CD4-positive, CD25-positive, alpha-beta regulatory T cell (primary cell): ENCODE results near the gene NCK2. TPM values are rescaled to one million over a fixed set of nuclear protein-coding genes. Genes with fewer than 3 reads are reported as not detected.

Experiments
- ATAC-seq, 2 donors: fragments of 150-1000 bp; cut with Tn5 transposase; one replicate each; pipeline ENCODE4 v1.10.0; 2021; ENCODE audit warnings: low read depth in 2 of 2, moderate number of reproducible peaks in 2 of 2, moderate library complexity in 1 of 2
- DNase-seq, 3 donors: peaks; one replicate each; pipeline versions ENCODE4 v3.0.0 to v3.0.0-alpha.2; 2012 to 2022; ENCODE audit warnings: mixed read lengths in 1 of 3
- H3K27ac ChIP-seq: one replicate; pipeline ENCODE4 v1.7.0; 2013; ENCODE audit warnings: mild to moderate bottlenecking, low read length; ENCODE audit not compliant: insufficient read depth, poor library complexity, severe bottlenecking
- H3K27me3 ChIP-seq: one replicate; pipeline ENCODE4 v1.7.0; 2013; ENCODE audit warnings: low read length; ENCODE audit not compliant: control insufficient read depth, insufficient read depth
- H3K36me3 ChIP-seq: one replicate; pipeline ENCODE4 v1.7.0; 2013; ENCODE audit warnings: mild to moderate bottlenecking, low read length, moderate library complexity; ENCODE audit not compliant: control insufficient read depth, insufficient read depth
- H3K4me1 ChIP-seq: 2 replicates; pipeline ENCODE4 v1.7.0; 2013; ENCODE audit warnings: mild to moderate bottlenecking, low read length; ENCODE audit not compliant: insufficient read depth, control insufficient read depth, poor library complexity, severe bottlenecking
- H3K4me3 ChIP-seq: one replicate; pipeline ENCODE4 v1.7.0; 2013; ENCODE audit warnings: low read depth, mild to moderate bottlenecking, low read length, moderate library complexity
- H3K9me3 ChIP-seq, 2 experiments: 1 replicate in 1 of 2; 2 replicates in 1 of 2; pipeline ENCODE4 v1.7.0; 2013; ENCODE audit warnings: low read length in 2 of 2, mild to moderate bottlenecking in 1 of 2, moderate library complexity in 1 of 2; ENCODE audit not compliant: control insufficient read depth in 2 of 2
- H3K27ac Mint-ChIP-seq, 3 donors: one replicate each; pipeline ENCODE4 v1.8.0; 2020 to 2022; ENCODE audit warnings: mild to moderate bottlenecking in 3 of 3, mixed read lengths in 3 of 3, moderate library complexity in 2 of 3
- H3K27me3 Mint-ChIP-seq: one replicate; pipeline ENCODE4 v1.8.0; 2022; ENCODE audit warnings: mild to moderate bottlenecking, mixed read lengths
- H3K36me3 Mint-ChIP-seq: one replicate; pipeline ENCODE4 v1.8.0; 2020; ENCODE audit warnings: mixed read lengths
- H3K4me1 Mint-ChIP-seq, 4 donors: one replicate each; pipeline ENCODE4 v1.8.0; 2020 to 2022; ENCODE audit warnings: mixed read lengths in 4 of 4, mild to moderate bottlenecking in 1 of 4
- H3K4me3 Mint-ChIP-seq, 4 donors: one replicate each; pipeline ENCODE4 v1.8.0; 2020 to 2022; ENCODE audit warnings: mild to moderate bottlenecking in 4 of 4, mixed read lengths in 4 of 4, moderate library complexity in 3 of 4
- H3K9me3 Mint-ChIP-seq, 7 donors: one replicate each; pipeline ENCODE4 v1.8.0; 2020 to 2022; ENCODE audit warnings: mixed read lengths in 7 of 7, mild to moderate bottlenecking in 3 of 7, moderate library complexity in 2 of 7
- polyA plus RNA-seq, 4 donors: library from polyadenylated mRNA; unstranded; fragments of 300-500 nt; fragmentation: Illumina TruSeq; gene quantifications; one replicate each; pipeline ENCODE4 v1.2.3, GENCODE V29; 2021
- total RNA-seq: library from RNA; stranded (reverse); gene quantifications from one replicate; pipeline ENCODE4 v1.2.3, GENCODE V29; 2022

The NCK2 gene
- total and polyA plus RNA-seq, 5 donors from 2014 or later, result 44.8 to 167 (median 60.5) TPM

DNA sequence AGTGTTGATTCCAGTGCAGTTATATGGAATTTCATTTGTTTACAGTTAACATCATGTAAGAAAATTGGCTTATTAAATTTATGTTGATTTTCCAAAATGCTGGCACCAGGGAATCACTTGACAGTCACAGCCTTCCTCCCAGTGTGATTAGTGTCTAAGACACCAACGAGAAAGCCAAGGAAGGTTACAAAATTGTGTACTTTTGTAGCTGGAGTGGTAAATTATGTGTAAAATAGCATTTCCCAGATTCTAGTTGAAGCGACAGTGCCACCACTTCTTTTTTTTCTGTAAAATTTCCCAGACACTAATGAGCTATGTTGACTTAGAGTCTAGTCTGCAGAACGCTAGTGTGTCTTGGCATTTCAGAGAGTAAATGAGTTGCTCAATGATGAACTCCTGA, 101.3 kb downstream of the NCK2 start:
- Histone ChIP-seq H3K4me1 (peaks cover 72% of the 10 kb centered on the region), H3K4me3 (peak overlapping the region; percentile 14), H3K27me3 (no peaks in the 10 kb centered on the region), H3K27ac (peak overlapping the region; percentile 48), H3K9me3 (no peaks in the 10 kb centered on the region), H3K36me3 (peaks cover 26% of the 10 kb centered on the region)
- no peak for DNase-seq
- Mint-ChIP-seq H3K4me3 (peak overlapping the region in 2 of 4 donors; percentile 60 to 71), H3K9me3 (no peaks in the 10 kb centered on the region), H3K4me1 (peaks cover 35 to 94% (median 74%) of the 10 kb centered on the region in 4 donors), H3K27ac (peak overlapping the region; percentile 21 to 65 (median 57)), H3K27me3 (no peaks in the 10 kb centered on the region), H3K36me3 (peaks cover 42% of the 10 kb centered on the region)
- ATAC-seq, result no peak

DNA sequence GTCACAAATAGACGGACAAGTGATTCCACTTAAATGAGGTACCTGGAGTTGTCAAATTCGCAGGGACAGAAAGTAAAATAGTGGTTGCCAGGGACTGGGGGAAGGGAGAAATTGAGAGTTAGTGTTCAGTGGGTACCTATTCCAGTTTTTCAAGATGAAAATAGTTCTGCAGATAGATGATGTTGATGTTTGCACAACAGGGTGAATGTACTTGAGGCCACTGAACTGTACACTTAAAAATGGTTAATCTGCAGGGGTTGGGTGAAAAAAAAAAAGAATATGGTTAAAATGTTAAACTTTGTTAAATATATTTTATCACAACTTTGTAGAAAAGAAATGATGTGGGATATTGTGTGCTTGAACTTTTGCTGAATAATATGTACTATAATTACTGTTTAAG, 102.3 kb downstream of the NCK2 start:
- Histone ChIP-seq H3K36me3 (peaks cover 33% of the 10 kb centered on the region), H3K27me3 (no peaks in the 10 kb centered on the region), H3K4me1 (peaks cover 67% of the 10 kb centered on the region), H3K9me3 (no peaks in the 10 kb centered on the region), H3K4me3 (no peak overlapping the region), H3K27ac (no peak overlapping the region)
- Mint-ChIP-seq H3K36me3 (peaks cover 37% of the 10 kb centered on the region), H3K27me3 (no peaks in the 10 kb centered on the region), H3K4me1 (peaks cover 33 to 91% (median 72%) of the 10 kb centered on the region in 4 donors), H3K27ac (peak overlapping the region in 2 of 3 donors; percentile 85 to 89), H3K9me3 (no peaks in the 10 kb centered on the region), H3K4me3 (peak overlapping the region in 2 of 4 donors; percentile 28 to 56)
- no peak for ATAC-seq
- no peak for DNase-seq

DNA sequence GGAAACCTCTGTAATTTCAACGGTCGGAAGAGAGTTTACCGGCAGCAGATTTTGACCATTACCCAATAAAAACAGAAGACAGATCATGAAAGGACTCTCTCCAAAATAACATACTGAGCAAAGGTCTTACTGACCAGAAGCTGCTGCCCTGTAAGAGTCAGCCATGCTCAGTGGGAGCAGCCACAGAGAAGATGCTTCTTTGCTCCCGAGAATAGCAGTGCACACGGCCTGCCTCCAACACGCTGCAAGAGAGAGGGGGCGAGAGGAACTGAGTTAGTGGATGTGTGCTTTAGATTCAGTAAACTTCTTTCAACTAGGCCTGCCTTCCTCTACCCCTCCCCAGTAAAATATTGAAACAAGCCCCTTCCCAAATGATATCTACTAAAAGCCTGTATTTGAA, 103.7 kb downstream of the NCK2 start:
- Histone ChIP-seq H3K36me3 (peaks cover 33% of the 10 kb centered on the region), H3K4me1 (peaks cover 64% of the 10 kb centered on the region), H3K9me3 (no peaks in the 10 kb centered on the region), H3K4me3 (no peak overlapping the region), H3K27ac (peak overlapping the region; percentile 45), H3K27me3 (no peaks in the 10 kb centered on the region)
- Mint-ChIP-seq H3K27ac (peak overlapping the region; percentile 57 to 90 (median 85)), H3K4me3 (peak overlapping the region in 1 of 4 donors; percentile 49), H3K4me1 (peaks cover 41 to 91% (median 74%) of the 10 kb centered on the region in 4 donors), H3K36me3 (peaks cover 36% of the 10 kb centered on the region), H3K27me3 (no peaks in the 10 kb centered on the region), H3K9me3 (no peaks in the 10 kb centered on the region)
- ATAC-seq (no peak), DNase-seq (no peak)

DNA sequence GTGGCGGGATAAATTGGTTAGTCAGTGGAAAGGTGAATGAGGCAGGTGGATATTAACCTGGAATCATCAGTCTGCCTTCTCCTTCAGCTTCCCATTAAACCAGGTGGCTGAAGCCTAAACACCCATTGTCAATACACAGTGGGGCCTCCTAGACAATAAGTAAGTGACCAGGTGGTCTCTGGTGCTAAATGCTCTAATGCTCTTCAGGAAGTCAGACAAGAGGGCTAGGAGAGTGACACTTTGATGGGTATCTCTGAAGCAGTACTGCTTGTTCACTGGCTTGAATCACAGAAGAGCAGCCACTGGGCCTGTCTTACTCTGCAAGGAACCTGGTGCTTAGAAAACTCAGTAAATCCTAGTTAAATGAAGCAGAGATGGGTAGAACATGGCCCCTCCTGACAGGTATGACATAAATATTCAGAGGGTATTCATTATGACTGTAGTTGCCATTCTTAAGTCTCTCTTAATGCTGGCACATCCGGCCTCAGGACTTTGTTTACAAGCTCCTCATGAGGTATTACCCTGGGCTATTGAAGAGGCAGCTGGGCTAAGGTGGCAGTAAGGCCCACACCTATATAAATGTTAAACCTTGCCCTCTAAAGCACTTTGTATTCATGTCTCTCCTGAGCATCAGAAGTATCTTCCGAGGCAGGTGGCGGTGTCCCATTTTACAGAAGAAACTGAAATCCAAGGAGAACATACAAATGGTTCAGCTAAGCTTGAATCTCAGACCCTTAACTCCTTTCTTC, 104.9 kb downstream of the NCK2 start:
- peak overlapping the region; percentile 45 for H3K27ac ChIP-seq
- ATAC-seq, result no peak
- peaks cover 33% of the 10 kb centered on the region for H3K36me3 Mint-ChIP-seq
- peak overlapping the region; percentile 14 for H3K4me3 ChIP-seq
- peak in 1 of 3 donors; percentile 39 for DNase-seq
- no peaks in the 10 kb centered on the region for H3K9me3 ChIP-seq
- H3K27me3 ChIP-seq, result no peaks in the 10 kb centered on the region
- H3K9me3 Mint-ChIP-seq, result no peaks in the 10 kb centered on the region
- H3K4me1 Mint-ChIP-seq, result peaks cover 47 to 87% (median 71%) of the 10 kb centered on the region in 4 donors
- H3K27ac Mint-ChIP-seq, result peak overlapping the region; percentile 67 to 90 (median 85)
- peaks cover 65% of the 10 kb centered on the region for H3K4me1 ChIP-seq
- peaks cover 26% of the 10 kb centered on the region for H3K36me3 ChIP-seq
- H3K4me3 Mint-ChIP-seq, result peak overlapping the region in 3 of 4 donors; percentile 1 to 78 (median 53)
- no peaks in the 10 kb centered on the region for H3K27me3 Mint-ChIP-seq

DNA sequence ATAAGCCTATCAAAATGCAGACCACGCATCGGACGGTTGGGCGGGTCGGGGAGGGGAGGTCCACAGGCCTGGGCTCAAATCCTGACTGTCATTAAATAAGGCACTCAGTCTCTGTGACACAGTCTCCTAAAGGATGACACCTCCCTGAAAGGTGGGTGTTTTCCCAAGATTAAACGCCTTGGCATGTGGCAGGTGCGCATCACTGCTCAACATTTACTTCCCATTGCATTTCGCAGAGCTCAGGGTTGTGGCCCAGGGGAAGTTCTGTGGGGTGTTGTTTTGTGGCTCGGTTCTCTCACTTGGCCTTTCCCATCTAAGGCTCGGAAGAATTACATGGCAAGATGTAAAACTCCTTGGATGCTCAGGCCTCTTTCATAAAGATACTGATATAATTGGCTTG, 107.4 kb downstream of the NCK2 start:
- H3K9me3 Mint-ChIP-seq, result no peaks in the 10 kb centered on the region
- Histone ChIP-seq H3K9me3 (no peaks in the 10 kb centered on the region), H3K27ac (peak overlapping the region; percentile 49), H3K27me3 (no peaks in the 10 kb centered on the region), H3K4me1 (peaks cover 59% of the 10 kb centered on the region), H3K4me3 (no peak overlapping the region), H3K36me3 (peaks cover 33% of the 10 kb centered on the region)
- H3K27ac Mint-ChIP-seq, result peak overlapping the region in 2 of 3 donors; percentile 11 to 81
- H3K27me3 Mint-ChIP-seq, result no peaks in the 10 kb centered on the region
- ATAC-seq (no peak), DNase-seq (no peak)
- peaks cover 33% of the 10 kb centered on the region for H3K36me3 Mint-ChIP-seq
- no peak overlapping the region for H3K4me3 Mint-ChIP-seq
- H3K4me1 Mint-ChIP-seq, result peaks cover 50 to 89% (median 76%) of the 10 kb centered on the region in 4 donors

DNA sequence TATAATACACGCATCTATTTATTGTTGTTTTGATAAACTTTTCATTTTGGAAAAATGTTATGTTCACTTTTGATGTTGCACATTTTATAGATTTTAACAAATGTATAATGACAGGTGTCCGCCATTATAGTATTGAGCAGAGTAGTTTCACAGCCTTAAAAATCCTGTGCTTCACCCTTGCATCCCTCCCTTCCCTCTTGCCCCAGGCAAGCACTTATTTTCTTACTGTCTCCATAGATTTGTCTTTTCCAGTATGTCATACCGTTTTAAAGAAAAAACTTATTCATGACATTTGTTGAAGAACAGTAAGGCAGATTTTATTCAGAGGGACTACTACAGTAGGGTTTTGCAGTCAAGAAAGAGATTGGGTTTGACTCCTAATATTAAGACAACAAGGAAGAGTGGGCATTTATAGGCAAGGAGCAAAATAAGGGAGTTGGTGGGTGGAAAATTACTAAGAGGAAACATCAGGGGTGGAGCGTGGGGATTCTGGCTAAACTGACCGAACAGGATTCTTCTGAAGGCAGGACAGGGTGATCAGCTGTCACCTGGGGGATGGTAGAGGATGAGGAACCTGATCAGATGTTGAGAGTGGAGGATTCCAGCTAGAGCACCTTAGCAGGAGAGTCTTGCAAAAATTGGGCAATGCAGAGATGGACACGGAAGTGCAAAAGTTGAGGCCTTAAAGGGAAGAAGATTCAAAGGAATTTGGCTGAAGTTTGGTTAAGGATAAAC, 108.8 kb downstream of the NCK2 start:
- no peaks in the 10 kb centered on the region for H3K9me3 Mint-ChIP-seq
- ATAC-seq (no peak), DNase-seq (no peak)
- H3K36me3 Mint-ChIP-seq, result peaks cover 34% of the 10 kb centered on the region
- H3K27ac Mint-ChIP-seq, result peak overlapping the region; percentile 15 to 85 (median 59)
- H3K4me1 ChIP-seq, result peaks cover 60% of the 10 kb centered on the region
- no peaks in the 10 kb centered on the region for H3K27me3 Mint-ChIP-seq
- peak overlapping the region; percentile 46 for H3K4me3 ChIP-seq
- H3K9me3 ChIP-seq, result no peaks in the 10 kb centered on the region
- H3K4me3 Mint-ChIP-seq, result peak overlapping the region in 3 of 4 donors; percentile 4 to 62 (median 60)
- H3K27ac ChIP-seq, result peak overlapping the region; percentile 88
- H3K36me3 ChIP-seq, result peaks cover 24% of the 10 kb centered on the region
- peaks cover 56 to 89% (median 80%) of the 10 kb centered on the region in 4 donors for H3K4me1 Mint-ChIP-seq
- H3K27me3 ChIP-seq, result no peaks in the 10 kb centered on the region

DNA sequence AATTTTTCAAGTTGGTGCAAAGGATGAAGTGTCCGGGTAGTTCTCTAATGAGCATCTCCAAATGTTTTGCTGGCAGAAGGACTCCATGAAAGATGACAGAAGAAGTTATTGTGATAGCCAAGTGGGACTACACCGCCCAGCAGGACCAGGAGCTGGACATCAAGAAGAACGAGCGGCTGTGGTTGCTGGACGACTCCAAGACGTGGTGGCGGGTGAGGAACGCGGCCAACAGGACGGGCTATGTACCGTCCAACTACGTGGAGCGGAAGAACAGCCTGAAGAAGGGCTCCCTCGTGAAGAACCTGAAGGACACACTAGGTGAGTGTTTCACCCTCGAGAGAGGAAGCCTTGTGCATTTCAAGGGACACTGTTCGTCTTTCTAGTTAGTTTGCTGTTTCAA, 110.3 kb downstream of the NCK2 start:
- Mint-ChIP-seq H3K4me3 (peak overlapping the region in 3 of 4 donors; percentile 42 to 83 (median 72)), H3K9me3 (no peaks in the 10 kb centered on the region), H3K27ac (peak overlapping the region; percentile 87 to 99 (median 92)), H3K4me1 (peaks cover 49 to 89% (median 79%) of the 10 kb centered on the region in 4 donors), H3K27me3 (no peaks in the 10 kb centered on the region), H3K36me3 (peaks cover 25% of the 10 kb centered on the region)
- no peak overlapping the region for H3K4me3 ChIP-seq
- H3K9me3 ChIP-seq, result no peaks in the 10 kb centered on the region
- H3K36me3 ChIP-seq, result peaks cover 21% of the 10 kb centered on the region
- ATAC-seq (no peak), DNase-seq (no peak)
- peak overlapping the region; percentile 88 for H3K27ac ChIP-seq
- peaks cover 64% of the 10 kb centered on the region for H3K4me1 ChIP-seq
- no peaks in the 10 kb centered on the region for H3K27me3 ChIP-seq
